Mesenchymal stem cell (in vitro differentiated cells and primary cell): ENCODE results near the gene FAM187B.

Experiments
- DNase-seq: peaks from one replicate; pipeline ENCODE4 v3.0.0-alpha.2; 2013
- H2AFZ ChIP-seq: one replicate; pipeline ENCODE4 v1.6.1; 2013; ENCODE audit warnings: low read depth, mild to moderate bottlenecking, control low read depth, inconsistent platforms, low read length, moderate library complexity
- H2AK5ac ChIP-seq: 2 replicates; pipeline ENCODE4 v1.6.1; 2013; ENCODE audit warnings: low read length, moderate library complexity, mild to moderate bottlenecking, inconsistent platforms; ENCODE audit not compliant: severe bottlenecking
- H2BK120ac ChIP-seq: one replicate; pipeline ENCODE4 v1.6.1; 2013; ENCODE audit warnings: low read depth, mild to moderate bottlenecking, inconsistent platforms, low read length, moderate library complexity
- H2BK12ac ChIP-seq, 2 experiments: one replicate each; pipeline ENCODE4 v1.6.1; 2013; ENCODE audit warnings: inconsistent platforms in 2 of 2, low read length in 2 of 2, mild to moderate bottlenecking in 2 of 2, moderate library complexity in 2 of 2, control low read depth in 1 of 2
- H2BK15ac ChIP-seq: one replicate; pipeline ENCODE4 v1.6.1; 2013; ENCODE audit warnings: mild to moderate bottlenecking, low read depth, inconsistent platforms; ENCODE audit not compliant: poor library complexity, severe bottlenecking
- H2BK5ac ChIP-seq: 2 replicates; pipeline ENCODE4 v1.6.1; 2013; ENCODE audit warnings: low read depth, mild to moderate bottlenecking, low read length, control low read depth, inconsistent platforms; ENCODE audit not compliant: poor library complexity, severe bottlenecking
- H3K14ac ChIP-seq, 2 experiments: one replicate each; pipeline ENCODE4 v1.6.1; 2013; ENCODE audit warnings: inconsistent platforms in 2 of 2, low read length in 2 of 2, control low read depth in 1 of 2, mild to moderate bottlenecking in 1 of 2, moderate library complexity in 1 of 2
- H3K18ac ChIP-seq, 2 experiments: one replicate each; pipeline ENCODE4 v1.6.1; 2013; ENCODE audit warnings: inconsistent platforms in 2 of 2, low read length in 2 of 2, control low read depth in 1 of 2, low read depth in 1 of 2, mild to moderate bottlenecking in 1 of 2
- H3K23ac ChIP-seq, 2 experiments: one replicate each; pipeline ENCODE4 v1.6.1; 2013; ENCODE audit warnings: inconsistent platforms in 2 of 2, low read length in 2 of 2, mild to moderate bottlenecking in 2 of 2, moderate library complexity in 2 of 2, control low read depth in 1 of 2
- H3K27ac ChIP-seq: 2 replicates; pipeline ENCODE4 v1.5.1; 2013; ENCODE audit warnings: mild to moderate bottlenecking, moderate library complexity, low read length, control low read depth, inconsistent platforms; ENCODE audit not compliant: poor library complexity, severe bottlenecking
- H3K27me3 ChIP-seq, 2 experiments: 2 replicates each; pipeline versions ENCODE4 v1.6.1 to v1.7.0; 2013; ENCODE audit warnings: low read length in 2 of 2, mild to moderate bottlenecking in 2 of 2, moderate library complexity in 2 of 2, control low read depth in 1 of 2, inconsistent platforms in 1 of 2; ENCODE audit not compliant: control insufficient read depth in 1 of 2, insufficient read depth in 1 of 2
- H3K36me3 ChIP-seq, 2 experiments: 2 replicates each; pipeline versions ENCODE4 v1.6.1 to v1.7.0; 2013; ENCODE audit warnings: low read length in 2 of 2, control low read depth in 1 of 2, inconsistent platforms in 1 of 2, low read depth in 1 of 2, mild to moderate bottlenecking in 1 of 2; ENCODE audit not compliant: insufficient read depth in 2 of 2, control insufficient read depth in 1 of 2
- H3K4ac ChIP-seq, 2 experiments: one replicate each; pipeline ENCODE4 v1.6.1; 2013; ENCODE audit warnings: inconsistent platforms in 2 of 2, low read length in 2 of 2, mild to moderate bottlenecking in 2 of 2, moderate library complexity in 2 of 2, control low read depth in 1 of 2, low read depth in 1 of 2
- H3K4me1 ChIP-seq: 2 replicates; pipeline ENCODE4 v1.6.1; 2013; ENCODE audit warnings: low read depth, low read length, control low read depth; ENCODE audit not compliant: control insufficient read depth, insufficient read depth
- H3K4me2 ChIP-seq: 2 replicates; pipeline ENCODE4 v1.6.1; 2013; ENCODE audit warnings: low read length, mild to moderate bottlenecking, inconsistent platforms; ENCODE audit not compliant: poor library complexity, severe bottlenecking
- H3K4me3 ChIP-seq, 2 experiments: 2 replicates each; pipeline versions ENCODE4 v1.5.1 to v1.7.0; 2013; ENCODE audit warnings: low read length in 2 of 2, mild to moderate bottlenecking in 2 of 2, control low read depth in 1 of 2, low read depth in 1 of 2; ENCODE audit not compliant: insufficient read depth in 1 of 2
- H3K79me1 ChIP-seq: replicated peaks from 2 replicates; pipeline ENCODE4 v1.6.1; 2013; ENCODE audit warnings: mild to moderate bottlenecking, control low read depth, low read length, inconsistent platforms; ENCODE audit not compliant: poor library complexity, severe bottlenecking
- H3K9ac ChIP-seq: 2 replicates; pipeline ENCODE4 v1.7.0; 2013; ENCODE audit warnings: mild to moderate bottlenecking, low read length, moderate library complexity
- H3K9me3 ChIP-seq: 2 replicates; pipeline ENCODE4 v1.7.0; 2013; ENCODE audit warnings: mild to moderate bottlenecking, low read length; ENCODE audit not compliant: control insufficient read depth
- H4K8ac ChIP-seq: one replicate; pipeline ENCODE4 v1.6.1; 2013; ENCODE audit warnings: inconsistent platforms, mild to moderate bottlenecking, low read length, moderate library complexity
- H4K91ac ChIP-seq: one replicate; pipeline ENCODE4 v1.6.1; 2013; ENCODE audit warnings: mild to moderate bottlenecking, low read length, inconsistent platforms
- WGBS: methylation state at CpG from one replicate; pipeline ENCODE4 v1.1.7; 2013; ENCODE audit warnings: mixed read lengths; 5-methylcytosine and 5-hydroxymethylcytosine counted together

The FAM187B gene

DNA sequence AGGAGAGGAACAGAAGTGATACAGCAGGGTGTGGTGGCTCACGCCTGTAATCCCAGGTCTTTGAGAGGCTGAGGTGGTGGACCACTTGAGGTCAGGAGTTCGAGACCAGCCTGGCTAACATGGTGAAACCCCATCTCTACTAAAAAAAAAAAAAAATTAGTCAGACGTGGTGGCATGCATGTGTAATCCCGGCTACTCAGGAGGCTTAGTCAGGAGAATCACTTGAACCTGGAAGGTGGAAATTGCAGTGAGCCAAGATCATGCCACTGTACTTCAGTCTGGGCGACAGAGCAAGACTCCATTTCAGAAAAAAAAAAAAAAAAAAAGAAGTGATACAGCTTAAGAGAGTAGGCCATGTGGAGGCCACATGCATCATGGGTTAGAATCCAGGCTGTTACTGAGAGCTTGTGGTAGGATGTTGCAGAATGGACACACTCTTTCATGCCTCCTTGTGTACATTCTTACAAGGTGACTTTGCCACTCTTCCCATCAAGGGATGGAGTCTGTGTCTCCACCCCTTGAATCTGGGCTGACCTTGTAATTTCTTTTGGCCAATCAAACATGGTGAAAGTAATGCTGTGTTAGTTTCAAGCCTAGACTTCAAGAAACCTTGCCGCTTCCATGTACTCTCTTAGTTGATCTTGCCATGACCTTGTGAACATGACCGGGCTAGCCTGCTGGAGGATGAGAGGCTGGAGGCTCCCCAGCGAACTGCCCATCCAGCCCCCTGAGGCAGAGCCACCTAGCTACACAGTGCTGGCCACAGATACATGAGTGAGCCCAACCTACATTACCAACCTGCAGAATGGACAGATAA lies 12.3 kb downstream of the FAM187B start:
- H3K4me2 ChIP-seq, result no peak overlapping the region
- no peak overlapping the region for H3K14ac ChIP-seq
- no peak overlapping the region for H2BK15ac ChIP-seq
- no peak overlapping the region for H3K4me3 ChIP-seq
- DNase-seq, result no peak
- H2BK120ac ChIP-seq, result no peak overlapping the region
- no peak overlapping the region for H2BK5ac ChIP-seq
- no peak overlapping the region for H3K18ac ChIP-seq
- H3K27me3 ChIP-seq, result no peaks in the 10 kb centered on the region
- no peak overlapping the region for H3K27ac ChIP-seq
- no peak overlapping the region for H3K4ac ChIP-seq
- H2AK5ac ChIP-seq, result no peak overlapping the region
- no peak overlapping the region for H3K9ac ChIP-seq
- peaks cover 16% of the 10 kb centered on the region for H3K9me3 ChIP-seq
- H3K36me3 ChIP-seq, result no peaks in the 10 kb centered on the region
- no peaks in the 10 kb centered on the region for H3K79me1 ChIP-seq
- no peak overlapping the region for H3K23ac ChIP-seq
- H4K8ac ChIP-seq, result no peak overlapping the region
- H2BK12ac ChIP-seq, result no peak overlapping the region
- no peak overlapping the region for H2AFZ ChIP-seq
- WGBS, result 78% methylated on average over 7 of the region's 8 CpGs
- no peak overlapping the region for H4K91ac ChIP-seq
- peaks cover 9% of the 10 kb centered on the region for H3K4me1 ChIP-seq

- H3K27me3 ChIP-seq, result no peaks in the 10 kb centered on the region
- H3K4ac ChIP-seq, result no peak overlapping the region
- H4K91ac ChIP-seq, result no peak overlapping the region
- no peak overlapping the region for H2BK120ac ChIP-seq
- no peak overlapping the region for H3K23ac ChIP-seq
- H3K4me1 ChIP-seq, result peaks cover 9% of the 10 kb centered on the region
- no peaks in the 10 kb centered on the region for H3K36me3 ChIP-seq
- H3K79me1 ChIP-seq, result no peaks in the 10 kb centered on the region
- H3K4me2 ChIP-seq, result no peak overlapping the region
- WGBS, result 77% methylated on average over 5 of the region's 7 CpGs
- H2BK15ac ChIP-seq, result no peak overlapping the region
- no peak overlapping the region for H2BK5ac ChIP-seq
- H3K9ac ChIP-seq, result no peak overlapping the region
- H4K8ac ChIP-seq, result no peak overlapping the region
- H3K14ac ChIP-seq, result no peak overlapping the region
- H3K9me3 ChIP-seq, result peaks cover 16% of the 10 kb centered on the region
- H3K18ac ChIP-seq, result no peak overlapping the region
- no peak overlapping the region for H2AFZ ChIP-seq
- no peak overlapping the region for H2AK5ac ChIP-seq
- H2BK12ac ChIP-seq, result no peak overlapping the region
- H3K4me3 ChIP-seq, result no peak overlapping the region
- no peak for DNase-seq
- H3K27ac ChIP-seq, result no peak overlapping the region
Measured at GRCh38 chr19:35214766-35215422, 13.6 kb downstream of the FAM187B start.

- no peaks in the 10 kb centered on the region for H3K79me1 ChIP-seq
- no peak overlapping the region for H3K4ac ChIP-seq
- H4K8ac ChIP-seq, result no peak overlapping the region
- H3K27me3 ChIP-seq, result no peaks in the 10 kb centered on the region
- H3K23ac ChIP-seq, result no peak overlapping the region
- H3K9me3 ChIP-seq, result peaks cover 10% of the 10 kb centered on the region
- H3K36me3 ChIP-seq, result no peaks in the 10 kb centered on the region
- 81% methylated on average over 19 of the region's 21 CpGs for WGBS
- H2BK120ac ChIP-seq, result no peak overlapping the region
- peaks cover 9% of the 10 kb centered on the region for H3K4me1 ChIP-seq
- no peak overlapping the region for H3K9ac ChIP-seq
- H2BK5ac ChIP-seq, result no peak overlapping the region
- H3K14ac ChIP-seq, result no peak overlapping the region
- no peak overlapping the region for H2BK12ac ChIP-seq
- no peak overlapping the region for H3K4me3 ChIP-seq
- no peak overlapping the region for H2BK15ac ChIP-seq
- DNase-seq, result no peak
- H3K4me2 ChIP-seq, result no peak overlapping the region
- no peak overlapping the region for H4K91ac ChIP-seq
- H3K27ac ChIP-seq, result no peak overlapping the region
- no peak overlapping the region for H2AK5ac ChIP-seq
- H2AFZ ChIP-seq, result no peak overlapping the region
- H3K18ac ChIP-seq, result no peak overlapping the region
Measured at GRCh38 chr19:35213663-35214632, 14.6 kb downstream of the FAM187B start.

- Histone ChIP-seq H3K4me2 (no peak overlapping the region), H3K14ac (no peak overlapping the region), H3K4me1 (peaks cover 9% of the 10 kb centered on the region), H2AK5ac (no peak overlapping the region), H3K18ac (no peak overlapping the region), H2BK12ac (no peak overlapping the region), H3K9ac (no peak overlapping the region), H3K27ac (no peak overlapping the region), H3K4me3 (no peak overlapping the region), H2BK15ac (no peak overlapping the region), H4K8ac (no peak overlapping the region), H3K79me1 (no peaks in the 10 kb centered on the region), H2BK5ac (no peak overlapping the region), H3K23ac (no peak overlapping the region), H3K4ac (no peak overlapping the region), H2AFZ (no peak overlapping the region), H3K36me3 (no peaks in the 10 kb centered on the region), H3K27me3 (no peaks in the 10 kb centered on the region), H4K91ac (no peak overlapping the region), H3K9me3 (peaks cover 5% of the 10 kb centered on the region), H2BK120ac (no peak overlapping the region)
- no peak for DNase-seq
- WGBS, result 52% methylated on average over 6 of the region's 7 CpGs
Measured at GRCh38 chr19:35212241-35212640, 16.3 kb downstream of the FAM187B start.
